GM18520 (cell line): ENCODE measurements around the gene ARID2.

Experiments
- ATAC-seq: cut with Tn5 transposase; IDR thresholded peaks from one replicate; pipeline ENCODE4 v1.9.1; 2021; ENCODE audit not compliant: unreplicated experiment

The ARID2 gene

DNA sequence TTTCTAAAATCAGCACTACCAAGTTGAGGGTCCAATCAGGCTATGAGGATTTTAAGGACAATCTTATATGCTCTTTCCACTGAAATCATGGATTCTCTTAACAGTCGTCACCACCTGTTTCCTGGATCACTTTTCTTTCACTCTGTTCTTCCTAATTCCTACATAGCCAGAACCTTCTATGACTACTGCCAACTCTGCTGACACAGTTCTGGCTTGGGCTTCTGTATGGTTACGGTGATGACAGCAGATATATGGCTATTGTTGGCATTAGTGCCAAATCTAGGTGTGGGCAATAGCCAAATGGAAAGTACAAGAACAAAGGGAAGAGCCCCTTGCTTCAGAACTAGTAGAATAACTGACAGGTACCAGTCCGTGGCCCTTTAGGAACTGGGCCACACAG lies 124.0 kb downstream of the ARID2 start:
- no peak for ATAC-seq

- ATAC-seq: no peak
Measured at GRCh38 chr12:45863332-45863731, 133.8 kb downstream of the ARID2 start.

- no peak for ATAC-seq
Measured at GRCh38 chr12:45866299-45866698, 136.8 kb downstream of the ARID2 start.

DNA sequence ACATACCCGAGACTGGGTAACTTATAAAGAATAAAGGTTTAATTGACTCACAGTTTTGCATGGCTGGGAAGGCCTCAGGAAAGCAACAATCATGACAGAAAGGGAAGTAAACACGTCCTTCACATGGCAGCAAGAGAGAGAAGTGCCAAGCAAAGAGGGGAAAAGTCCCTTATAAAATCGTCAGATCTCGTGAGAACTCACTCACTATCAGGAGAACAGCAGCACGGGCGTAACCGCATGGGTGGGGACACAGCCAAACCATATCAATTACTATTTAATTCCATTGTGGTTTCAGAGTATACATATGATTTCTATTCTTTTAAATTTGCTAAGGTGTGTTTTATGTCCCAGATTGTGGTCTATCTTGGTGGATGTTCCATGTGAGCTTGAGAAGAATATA lies 142.9 kb downstream of the ARID2 start:
- no peak for ATAC-seq

- no peak for ATAC-seq
Measured at GRCh38 chr12:45877069-45877468, 147.6 kb downstream of the ARID2 start.

DNA sequence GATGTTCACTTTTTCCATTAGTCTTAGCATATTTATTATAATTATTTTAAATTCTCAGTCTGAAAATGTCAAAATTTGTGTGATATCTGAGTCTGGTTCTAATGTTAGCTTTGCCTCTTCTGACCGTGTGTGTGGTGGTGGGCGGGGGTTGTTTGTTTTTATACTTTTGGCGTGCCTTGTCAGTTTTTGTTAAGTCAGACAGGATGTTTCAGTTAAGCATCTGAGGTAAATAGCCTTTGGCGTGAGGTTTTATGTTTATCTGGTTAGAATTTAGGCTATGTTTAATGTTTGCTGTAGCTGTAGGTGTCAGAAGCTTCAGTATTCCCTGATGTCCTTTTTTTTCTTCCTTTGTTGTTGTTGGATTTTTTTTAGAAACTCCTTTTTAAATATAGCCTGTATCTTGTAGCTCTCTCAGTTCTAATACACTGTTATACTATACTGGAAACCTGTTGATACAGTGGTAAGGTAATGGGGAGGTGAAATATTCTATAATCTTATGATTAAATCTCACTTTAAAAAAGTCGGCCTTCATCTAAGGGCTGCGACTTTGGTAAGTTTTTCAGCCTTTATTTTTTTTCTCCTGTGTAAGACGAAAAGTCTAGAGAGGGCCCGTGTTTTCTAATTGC lies 149.2 kb downstream of the ARID2 start:
- no peak for ATAC-seq

DNA sequence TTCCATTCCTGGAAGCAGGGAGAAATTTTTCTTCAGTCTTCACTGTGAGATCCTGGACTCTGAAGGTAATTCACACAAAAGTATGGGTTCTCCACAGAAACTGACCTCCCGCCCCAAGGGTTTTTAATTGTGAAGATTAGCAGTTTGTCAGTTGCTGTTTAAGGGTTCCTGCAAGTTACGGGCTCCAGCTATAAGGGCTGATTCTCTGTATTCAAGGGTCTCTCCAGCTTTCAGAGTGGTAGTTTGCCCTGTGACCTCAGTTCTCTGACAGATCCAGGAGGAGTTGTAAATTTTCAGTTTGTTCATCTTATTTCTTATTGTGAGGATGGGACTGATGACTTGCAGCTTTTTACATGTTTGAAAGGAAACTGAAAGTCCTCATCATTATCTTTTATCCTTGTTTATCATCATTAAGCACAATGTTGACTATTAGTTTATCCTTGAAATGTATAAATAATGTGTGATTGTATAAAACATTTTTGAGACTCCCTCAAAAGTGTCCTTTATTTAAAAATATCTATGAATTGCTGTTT lies 149.9 kb downstream of the ARID2 start:
- ATAC-seq: no peak

- ATAC-seq: no peak
Measured at GRCh38 chr12:45880533-45880932, 151.0 kb downstream of the ARID2 start.

DNA sequence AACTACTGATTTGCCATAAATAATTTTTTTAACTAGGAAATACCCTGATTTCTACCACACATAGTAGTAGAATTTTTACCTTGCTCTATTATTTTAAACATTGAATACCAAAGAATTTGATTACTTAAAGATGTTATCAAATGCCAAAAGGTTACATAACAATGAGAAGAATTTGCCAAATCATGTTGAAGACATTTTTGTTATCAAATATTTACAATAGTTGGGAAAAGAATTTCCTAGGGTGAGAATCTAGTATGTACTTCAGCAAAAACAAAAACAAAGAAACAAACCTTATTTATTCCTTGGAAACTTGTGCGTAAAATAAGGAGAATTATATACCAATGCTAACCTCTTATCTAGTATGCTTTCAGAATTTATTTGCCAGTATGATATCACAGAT lies 153.7 kb downstream of the ARID2 start:
- ATAC-seq: no peak

DNA sequence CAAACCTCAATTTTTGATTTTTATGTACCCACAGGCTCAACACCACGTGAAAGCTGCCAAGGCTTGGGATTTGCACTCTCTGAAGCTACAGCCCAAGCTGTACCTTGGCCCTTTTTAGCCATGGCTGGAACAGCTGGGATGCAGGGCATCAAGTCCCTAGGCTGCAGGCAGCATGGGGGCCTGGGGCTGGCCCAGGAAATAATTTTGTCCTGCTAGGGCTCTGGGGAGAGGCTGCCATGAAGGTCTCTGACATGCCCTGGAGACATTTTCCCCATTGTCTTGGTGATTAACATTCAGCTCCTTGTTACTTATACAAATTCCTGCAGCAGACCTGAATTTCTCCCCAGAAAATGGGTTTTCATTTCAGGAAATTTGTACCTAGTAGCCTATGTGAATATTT lies 157.2 kb downstream of the ARID2 start:
- no peak for ATAC-seq

DNA sequence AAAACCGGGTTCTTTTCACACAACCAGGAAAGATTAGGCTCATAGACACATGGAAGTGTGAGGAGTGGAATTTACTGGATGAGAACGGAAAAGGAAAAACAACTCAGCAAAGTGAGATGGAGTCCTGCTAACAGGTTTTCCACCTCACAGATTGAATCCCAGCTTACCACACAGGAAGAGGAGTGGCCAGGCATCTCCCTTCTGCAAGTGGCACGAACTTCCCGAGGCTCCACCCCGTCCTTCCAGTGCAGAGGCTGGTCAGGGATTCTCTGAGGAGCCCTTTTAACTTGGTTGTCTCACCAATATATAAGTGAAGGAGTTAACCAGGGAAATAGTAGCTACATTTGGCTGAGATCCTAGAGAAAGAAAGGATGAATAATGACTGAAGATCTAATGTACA lies 158.0 kb downstream of the ARID2 start:
- no peak for ATAC-seq

DNA sequence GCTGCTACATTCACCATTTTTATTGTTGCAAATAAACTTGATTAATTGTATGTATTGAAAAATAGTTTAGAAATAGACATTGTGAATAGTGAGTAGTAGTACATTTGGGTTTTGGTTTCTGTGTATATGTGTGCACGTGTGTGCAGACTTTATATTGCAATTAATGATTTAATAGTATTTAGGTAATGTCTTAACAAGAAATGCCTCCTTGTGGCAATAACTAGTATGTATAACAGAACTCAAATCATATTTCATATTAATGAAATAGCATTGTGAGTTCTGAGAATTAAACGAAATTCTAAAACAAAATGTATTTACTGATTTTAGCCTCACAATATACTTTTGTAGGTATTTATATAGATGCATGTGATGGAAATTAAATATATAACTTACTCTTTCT lies 160.8 kb downstream of the ARID2 start:
- ATAC-seq: no peak

- ATAC-seq: no peak
Measured at GRCh38 chr12:45893240-45893639, 163.7 kb downstream of the ARID2 start.

GRCh38 chr12:45895961-45896360 lies 166.5 kb downstream of the ARID2 start:
- ATAC-seq: no peak

DNA sequence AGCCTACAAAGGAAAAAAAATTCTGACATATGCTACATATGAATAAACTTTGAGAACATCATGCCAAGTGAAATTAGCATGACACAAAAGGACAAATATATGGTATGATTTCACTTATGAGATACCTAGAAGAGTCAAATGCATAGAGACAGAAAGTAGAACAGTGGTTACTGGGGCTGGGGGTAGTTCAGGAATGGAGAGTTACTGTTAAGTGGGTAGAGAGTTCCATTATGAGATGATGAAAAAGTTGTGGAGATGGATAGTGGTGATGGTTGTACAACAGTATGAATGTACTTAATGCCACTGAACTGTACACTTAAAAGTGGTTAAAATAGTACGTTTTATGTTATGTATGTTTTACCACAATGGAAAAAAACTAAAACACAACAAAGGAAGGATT lies 168.6 kb downstream of the ARID2 start:
- no peak for ATAC-seq

- ATAC-seq: peak; percentile 78
Measured at GRCh38 chr12:45907955-45908354, 178.4 kb downstream of the ARID2 start.

DNA sequence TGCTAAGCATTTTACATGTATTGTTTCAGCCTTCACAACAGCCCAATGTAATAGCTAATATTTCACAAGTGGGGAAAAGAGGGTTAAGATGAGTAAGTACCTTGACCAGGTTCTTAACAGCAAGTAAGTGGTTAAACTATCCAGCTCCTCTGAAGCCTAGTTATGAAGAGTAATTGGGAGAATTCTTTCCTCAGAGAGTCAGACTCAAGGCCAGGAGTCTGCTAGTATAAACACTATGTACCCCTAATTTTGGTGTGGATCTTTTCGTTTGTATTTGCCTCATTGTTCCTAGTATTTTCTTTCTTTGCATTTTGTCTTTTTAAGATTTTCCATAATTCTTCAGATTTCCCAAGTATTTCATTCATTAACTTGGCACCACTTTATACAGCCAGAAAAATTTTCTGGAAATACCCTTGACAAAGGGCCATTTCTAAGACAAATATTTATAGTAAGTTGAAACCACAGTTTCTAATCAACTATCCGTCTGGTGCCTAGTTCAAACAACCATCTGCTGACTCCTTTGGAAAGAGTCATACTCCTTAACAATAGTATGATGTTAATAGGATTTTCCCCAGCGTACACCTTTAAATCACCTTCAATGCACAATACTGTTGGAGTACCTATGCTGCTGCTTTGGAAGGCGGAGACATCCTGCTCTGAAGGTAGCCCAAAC lies 179.7 kb downstream of the ARID2 start:
- ATAC-seq: no peak

DNA sequence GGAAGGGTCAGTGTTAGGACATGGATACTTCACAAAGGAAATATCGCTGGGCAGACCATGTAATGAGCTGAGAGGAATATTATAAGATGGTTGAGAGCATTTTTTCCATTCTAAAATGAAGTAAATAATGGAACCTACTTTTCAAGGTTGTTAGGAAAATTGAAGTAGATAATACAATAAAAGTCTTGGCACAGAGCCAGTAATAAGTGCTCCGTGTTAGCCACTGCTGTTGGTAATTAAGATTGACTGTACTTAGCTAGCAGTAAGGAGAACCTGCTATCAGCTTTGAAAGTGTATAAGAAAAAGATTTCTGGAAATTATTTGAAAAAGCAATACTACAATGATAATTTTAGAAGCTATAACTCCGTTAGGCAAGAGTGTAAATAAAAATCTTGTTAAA lies 183.3 kb downstream of the ARID2 start:
- ATAC-seq: no peak

- ATAC-seq: no peak
Measured at GRCh38 chr12:45913631-45914030, 184.1 kb downstream of the ARID2 start.

- no peak for ATAC-seq
Measured at GRCh38 chr12:45914090-45914489, 184.6 kb downstream of the ARID2 start.

DNA sequence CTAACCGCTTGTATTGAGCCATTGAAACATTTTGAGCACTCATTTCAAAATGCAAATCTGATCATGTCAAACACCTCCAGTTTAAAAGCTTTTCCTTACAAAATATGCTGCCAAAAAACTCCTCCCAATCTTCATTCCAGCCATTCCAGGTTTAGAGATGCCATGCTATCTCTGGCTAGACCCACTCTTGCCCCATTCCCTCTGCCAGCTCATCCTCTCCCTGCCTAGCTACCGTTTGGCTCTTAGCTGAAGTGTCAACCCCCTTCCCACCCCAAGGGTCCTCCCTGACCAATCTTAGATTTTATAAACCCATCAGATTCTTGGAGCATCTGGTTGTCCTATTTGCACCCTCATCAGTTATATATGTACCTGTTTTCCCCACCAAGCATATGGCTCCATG lies 185.9 kb downstream of the ARID2 start:
- no peak for ATAC-seq

GRCh38 chr12:45918818-45919217 lies 189.3 kb downstream of the ARID2 start:
- ATAC-seq: no peak

- ATAC-seq: no peak
Measured at GRCh38 chr12:45928309-45928708, 198.8 kb downstream of the ARID2 start.
